H9 (cell line): ENCODE results near the gene LRRN4CL. TPM values are rescaled to one million over a fixed set of nuclear protein-coding genes. Genes with fewer than 3 reads are reported as not detected.

Experiments used
- DNase-seq: peaks from one replicate; pipeline ENCODE4 v3.0.0-alpha.2; 2017
- H2AFZ ChIP-seq: one replicate; pipeline ENCODE4 v1.6.1; 2013; ENCODE audit warnings: mild to moderate bottlenecking, low read length, control low read depth, moderate library complexity
- H2AK5ac ChIP-seq: 2 replicates; pipeline ENCODE4 v1.6.1; 2013; ENCODE audit warnings: low read length, control low read depth, mixed read lengths; ENCODE audit not compliant: insufficient read length
- H2BK120ac ChIP-seq: one replicate; pipeline ENCODE4 v1.6.1; 2013; ENCODE audit warnings: low read depth, mild to moderate bottlenecking, low read length, control low read depth, inconsistent platforms; ENCODE audit not compliant: poor library complexity, severe bottlenecking
- H2BK12ac ChIP-seq: 2 replicates; pipeline ENCODE4 v1.6.1; 2013; ENCODE audit warnings: low read length, control low read depth, mixed read lengths, low read depth; ENCODE audit not compliant: insufficient read length
- H2BK15ac ChIP-seq: 2 replicates; pipeline ENCODE4 v1.6.1; 2013; ENCODE audit warnings: low read depth, low read length, control low read depth
- H2BK20ac ChIP-seq: one replicate; pipeline ENCODE4 v1.6.1; 2013; ENCODE audit warnings: low read depth, mild to moderate bottlenecking, low read length, control low read depth, inconsistent platforms; ENCODE audit not compliant: poor library complexity, severe bottlenecking
- H2BK5ac ChIP-seq: 2 replicates; pipeline ENCODE4 v1.6.1; 2013; ENCODE audit warnings: low read length, control low read depth, mixed read lengths; ENCODE audit not compliant: insufficient read length
- H3K14ac ChIP-seq: 2 replicates; pipeline ENCODE4 v1.6.1; 2013; ENCODE audit warnings: low read length, control low read depth; ENCODE audit not compliant: insufficient read depth
- H3K18ac ChIP-seq: 2 replicates; pipeline ENCODE4 v1.6.1; 2013; ENCODE audit warnings: low read depth, mild to moderate bottlenecking, mixed read lengths, low read length, control low read depth; ENCODE audit not compliant: insufficient read length
- H3K23ac ChIP-seq: 2 replicates; pipeline ENCODE4 v1.6.1; 2013; ENCODE audit warnings: low read length, control low read depth, mixed read lengths, low read depth; ENCODE audit not compliant: insufficient read length
- H3K23me2 ChIP-seq: 2 replicates; pipeline ENCODE4 v1.6.1; 2013; ENCODE audit warnings: low read depth, mild to moderate bottlenecking, mixed read lengths, low read length, control low read depth; ENCODE audit not compliant: insufficient read length, poor library complexity, severe bottlenecking
- H3K27ac ChIP-seq: 2 replicates; pipeline ENCODE4 v1.5.1; 2013; ENCODE audit warnings: low read length, control low read depth, mixed read lengths, low read depth; ENCODE audit not compliant: insufficient read length
- H3K27me3 ChIP-seq: 2 replicates; pipeline ENCODE4 v1.6.1; 2013; ENCODE audit warnings: low read length, control low read depth, inconsistent platforms; ENCODE audit not compliant: insufficient read depth
- H3K4ac ChIP-seq: 2 replicates; pipeline ENCODE4 v1.6.1; 2013; ENCODE audit warnings: low read depth, mild to moderate bottlenecking, control low read depth, inconsistent platforms, low read length, moderate library complexity
- H3K4me1 ChIP-seq: 2 replicates; pipeline ENCODE4 v1.6.1; 2013; ENCODE audit warnings: low read length, control low read depth, inconsistent platforms; ENCODE audit not compliant: insufficient read depth
- H3K4me2 ChIP-seq: 2 replicates; pipeline ENCODE4 v1.6.1; 2013; ENCODE audit warnings: low read length, control low read depth, mixed read lengths; ENCODE audit not compliant: insufficient read length, insufficient read depth
- H3K56ac ChIP-seq: 2 replicates; pipeline ENCODE4 v1.6.1; 2013; ENCODE audit warnings: low read depth, mild to moderate bottlenecking, mixed read lengths, low read length, control low read depth; ENCODE audit not compliant: insufficient read length
- H3K79me1 ChIP-seq: 2 replicates; pipeline ENCODE4 v1.6.1; 2013; ENCODE audit warnings: low read depth, mild to moderate bottlenecking, moderate library complexity, low read length, control low read depth, inconsistent platforms; ENCODE audit not compliant: insufficient read depth, poor library complexity, severe bottlenecking
- H3K79me2 ChIP-seq: 2 replicates; pipeline ENCODE4 v1.6.1; 2013; ENCODE audit warnings: low read length, control low read depth, inconsistent platforms; ENCODE audit not compliant: insufficient read depth
- H3K9ac ChIP-seq: 2 replicates; pipeline ENCODE4 v1.6.1; 2013; ENCODE audit warnings: low read length, control low read depth, mixed read lengths; ENCODE audit not compliant: insufficient read length; ENCODE audit errors: extremely low read depth
- H3K9me3 ChIP-seq: one replicate; pipeline ENCODE4 v1.6.1; 2013; ENCODE audit warnings: low read depth, low read length, inconsistent platforms; ENCODE audit not compliant: control insufficient read depth
- H3T11ph ChIP-seq: one replicate; pipeline ENCODE4 v1.6.1; 2013; ENCODE audit warnings: mild to moderate bottlenecking, low read length, control low read depth, inconsistent platforms
- H4K20me1 ChIP-seq: one replicate; pipeline ENCODE4 v1.6.1; 2013; ENCODE audit not compliant: control insufficient read depth, insufficient read length, insufficient read depth
- H4K5ac ChIP-seq: 2 replicates; pipeline ENCODE4 v1.6.1; 2013; ENCODE audit warnings: low read depth, mild to moderate bottlenecking, mixed read lengths, low read length, control low read depth; ENCODE audit not compliant: insufficient read length
- H4K8ac ChIP-seq: replicated peaks from 2 replicates; pipeline ENCODE4 v1.6.1; 2013; ENCODE audit warnings: low read length, control low read depth, mixed read lengths, low read depth; ENCODE audit not compliant: insufficient read length
- H4K91ac ChIP-seq: 2 replicates; pipeline ENCODE4 v1.6.1; 2013; ENCODE audit warnings: low read depth, mild to moderate bottlenecking, moderate library complexity, mixed read lengths, low read length, control low read depth; ENCODE audit not compliant: insufficient read length
- H3K27ac Mint-ChIP-seq, 3 experiments: 2 replicates in 2 of 3; 3 replicates in 1 of 3; pipeline ENCODE4 v1.8.0; 2020 to 2021; ENCODE audit warnings: mixed read lengths in 3 of 3, mild to moderate bottlenecking in 1 of 3, moderate library complexity in 1 of 3
- H3K27me3 Mint-ChIP-seq: 2 replicates; pipeline ENCODE4 v1.8.0; 2021; ENCODE audit warnings: low read depth, mild to moderate bottlenecking, moderate library complexity, mixed read lengths
- H3K36me3 Mint-ChIP-seq, 3 experiments: 2 replicates in 2 of 3; 3 replicates in 1 of 3; pipeline ENCODE4 v1.8.0; 2020 to 2021; ENCODE audit warnings: low read depth in 3 of 3, mixed read lengths in 3 of 3; ENCODE audit not compliant: insufficient read depth in 1 of 3
- H3K4me1 Mint-ChIP-seq, 2 experiments: 2 replicates each; pipeline ENCODE4 v1.8.0; 2020; ENCODE audit warnings: mixed read lengths in 2 of 2
- H3K4me3 Mint-ChIP-seq, 2 experiments: 2 replicates in 1 of 2; 3 replicates in 1 of 2; pipeline ENCODE4 v1.8.0; 2020 to 2021; ENCODE audit warnings: mild to moderate bottlenecking in 2 of 2, mixed read lengths in 2 of 2, moderate library complexity in 1 of 2
- H3K9me3 Mint-ChIP-seq, 2 experiments: 2 replicates in 1 of 2; 3 replicates in 1 of 2; pipeline ENCODE4 v1.8.0; 2020; ENCODE audit warnings: mild to moderate bottlenecking in 2 of 2, mixed read lengths in 2 of 2, moderate library complexity in 1 of 2
- CTCF ChIP-seq: fragments of 200-600 bp; sonication (generic); conservative IDR thresholded peaks from 3 replicates; pipeline ENCODE4 v1.8.0; 2021; ENCODE audit warnings: antibody characterized with exemption, mild to moderate bottlenecking
- WGBS: extraction: QIAGEN DNeasy Blood & Tissue Kit; methylation state at CpG from one replicate; pipeline ENCODE4 v1.1.7; 2013; ENCODE audit warnings: missing lambda C conversion rate, low lambda C conversion rate, mixed read lengths; ENCODE audit not compliant: insufficient read length; ENCODE audit errors: extremely low coverage; 5-methylcytosine and 5-hydroxymethylcytosine counted together
- total RNA-seq: library from RNA; stranded (reverse); gene quantifications from 2 replicates; pipeline ENCODE4 v1.2.1, GENCODE V29; 2021

Gene LRRN4CL
- total RNA-seq, 1 experiment from 2014 or later: 0.59 TPM

- no peaks in the 10 kb centered on the region for H3K4me1 ChIP-seq
- no peak overlapping the region for H2BK5ac ChIP-seq
- no peak overlapping the region for H3K14ac ChIP-seq
- H3K36me3 Mint-ChIP-seq: peaks cover 23 to 42% (median 32%) of the 10 kb centered on the region in 3 experiments; a peak in 6 of 7 replicates
- no peak overlapping the region for H3K27ac ChIP-seq
- no peaks in the 10 kb centered on the region for H3K27me3 Mint-ChIP-seq
- WGBS: no CpG with 5 or more reads among the region's 11 CpGs
- H4K20me1 ChIP-seq: no peaks in the 10 kb centered on the region
- H3K23me2 ChIP-seq: peaks cover 10% of the 10 kb centered on the region
- no peak overlapping the region for H2BK20ac ChIP-seq
- peak overlapping the region in 2 of 3 experiments; percentile 16 to 68; a peak in 3 of 7 replicates for H3K27ac Mint-ChIP-seq
- H2BK120ac ChIP-seq: no peak overlapping the region
- no peak overlapping the region for H3K9ac ChIP-seq
- H3K9me3 Mint-ChIP-seq: no peaks in the 10 kb centered on the region
- H3K56ac ChIP-seq: no peak overlapping the region
- H3K79me1 ChIP-seq: no peaks in the 10 kb centered on the region
- no peak overlapping the region for H3T11ph ChIP-seq
- no peak overlapping the region for H2AK5ac ChIP-seq
- H3K4me3 Mint-ChIP-seq: no peak overlapping the region; a peak in 1 of 5 replicates
- H3K9me3 ChIP-seq: no peaks in the 10 kb centered on the region
- no peak overlapping the region for H4K91ac ChIP-seq
- H3K18ac ChIP-seq: no peak overlapping the region
- no peak overlapping the region for H3K4ac ChIP-seq
- H2BK15ac ChIP-seq: no peak overlapping the region
- peaks cover 14 to 15% of the 10 kb centered on the region in 2 experiments for H3K4me1 Mint-ChIP-seq
- no peak overlapping the region for H3K23ac ChIP-seq
- H2BK12ac ChIP-seq: no peak overlapping the region
- H4K8ac ChIP-seq: no peak overlapping the region
- H4K5ac ChIP-seq: no peak overlapping the region
- no peak for TF ChIP-seq CTCF
- no peak for DNase-seq
- no peak overlapping the region for H2AFZ ChIP-seq
- H3K4me2 ChIP-seq: no peak overlapping the region
- no peaks in the 10 kb centered on the region; the same call in 1 of the 2 replicates for H3K79me2 ChIP-seq
- H3K27me3 ChIP-seq: no peaks in the 10 kb centered on the region
These were observed 12.9 kb upstream of the LRRN4CL start for GRCh38 chr11:62702246-62702645.
